ENCODE data around the gene RBM43. TPM values are rescaled to one million over a fixed set of nuclear protein-coding genes. Genes with fewer than 3 reads are reported as not detected.

Gene RBM43
- total and polyA plus RNA-seq, 2 of the 4 experiments (the other 2 are of a cell fraction): 1.6 to 3.6 TPM

DNA sequence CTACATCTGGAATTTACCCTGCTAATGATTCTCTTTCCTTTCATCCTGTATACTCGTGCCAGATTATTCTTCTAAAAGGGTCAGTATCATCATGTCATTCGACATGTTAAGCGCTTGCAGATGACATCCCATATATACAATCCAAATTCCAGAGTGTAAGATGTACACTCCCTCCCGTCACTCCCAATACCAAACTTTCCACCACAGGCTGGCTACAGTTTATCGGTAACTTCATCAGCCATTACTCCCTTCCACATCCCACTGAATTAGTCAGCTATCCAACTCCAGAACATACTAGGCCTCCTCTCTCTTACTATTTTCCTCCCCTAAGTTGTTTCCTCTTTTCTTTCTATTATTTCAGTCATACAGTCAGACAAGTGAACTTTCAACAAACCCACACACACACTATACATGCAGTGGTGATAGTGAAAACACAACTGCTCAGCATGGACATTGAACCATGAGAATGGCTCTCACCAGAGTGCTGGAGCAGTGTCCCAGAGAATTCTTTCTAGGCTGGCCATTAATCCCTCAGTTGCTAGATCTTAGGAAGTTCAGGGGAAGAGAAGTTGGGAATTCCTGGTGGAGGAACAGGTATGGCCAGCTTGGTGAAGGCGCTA lies 38.4 kb upstream of the RBM43 start:
- Histone ChIP-seq H3K9ac (ENCODE audit: low read depth, low read length) (no peak overlapping the region), H4K91ac (ENCODE audit: insufficient read depth, low read depth, low read length) (no peak overlapping the region), H2BK15ac (ENCODE audit: low read depth, low read length) (0 out of 3 replicates have a peak overlapping the region, but pooled peaks have one; percentile 21), H3K4me2 (ENCODE audit: low read depth, low read length) (no peak overlapping the region), H3K36me3 (ENCODE audit: control insufficient read depth, insufficient read depth, low read length) (no peaks in the 10 kb centered on the region), H3K14ac (replicated peaks; ENCODE audit: low read depth, low read length) (peak overlapping the region; percentile 78; the same call in 1 of the 2 replicates), H4K5ac (ENCODE audit: low read depth, low read length) (no peak overlapping the region), H3K9me3 (ENCODE audit: control insufficient read depth, insufficient read depth, low read length) (no peaks in the 10 kb centered on the region), H3K23ac (ENCODE audit: low read depth, low read length) (no peak overlapping the region), H4K8ac (ENCODE audit: low read depth in 2 of 2, low read length in 2 of 2) (0 out of 4 replicates have a peak overlapping the region, but pooled peaks of 1 of the 2 experiments have one; percentile 37), H4K20me1 (ENCODE audit: insufficient read depth, low read length) (no peaks in the 10 kb centered on the region), H3K27ac (ENCODE audit: insufficient read depth, low read length) (no peak overlapping the region), H3K4me1 (ENCODE audit: control insufficient read depth, insufficient read depth, low read length) (peaks cover 6% of the 10 kb centered on the region), H3K4me3 (ENCODE audit: insufficient read depth, low read depth, low read length) (no peak overlapping the region), H2AK5ac (ENCODE audit: low read depth, low read length) (no peak overlapping the region), H3K9me1 (ENCODE audit: insufficient read depth, low read length) (peaks cover 5% of the 10 kb centered on the region; the same call in 1 of the 2 replicates), H2AFZ (replicated peaks; ENCODE audit: low read length, poor library complexity) (no peak overlapping the region), H3K18ac (ENCODE audit: low read depth, low read length) (no peak overlapping the region), H3K79me1 (ENCODE audit: low read depth in 1 of 2, low read length in 2 of 2) (no peaks in the 10 kb centered on the region), H3K4ac (ENCODE audit: low read depth, low read length) (no peak overlapping the region), H2AK9ac (replicated peaks; ENCODE audit: low read depth, low read length, poor library complexity) (peak overlapping the region; percentile 29), H2BK120ac (ENCODE audit: low read depth, low read length) (no peak overlapping the region), H3K27me3 (ENCODE audit: control insufficient read depth, insufficient read depth, low read length) (no peaks in the 10 kb centered on the region), H2BK20ac (ENCODE audit: low read depth, low read length) (0 out of 2 replicates have a peak overlapping the region, but pooled peaks have one; percentile 23), H3K56ac (ENCODE audit: extremely low read depth, insufficient read depth, low read length) (no peak overlapping the region), H2BK5ac (ENCODE audit: low read depth, low read length, poor library complexity, severe bottlenecking) (no peak overlapping the region)
- intact Hi-C loops (cut with micrococcal nuclease) (no loop called here), dilution Hi-C loops (cut with HindIII; ENCODE audit: low sequenced_read_pairs, unreplicated experiment) (no loop called here), in situ Hi-C loops (cut with MboI; ENCODE audit: low sequenced_read_pairs) (loop anchor here (10.0 kb wide), 1 partner anchor 115 kb away; no protein-coding TSS in a partner anchor)
- 46% methylated on average over 4 of the region's 6 CpGs; no CpG with 5 or more reads in 1 of the 2 experiments for WGBS, 2 experiments (ENCODE audit: extremely low coverage in 2 of 2, insufficient read length in 1 of 2)
- ChIA-PET CTCF (no interaction called here), POLR2A (ENCODE audit: unreplicated experiment) (no interaction called here)
- BruUV-seq (replicated peaks): no TSS peak
- DNase-seq (peak; percentile 12), ATAC-seq (ENCODE audit: low read depth) (no peak)
- no peak for TF ChIP-seq RCOR1 (IDR thresholded peaks at IDR 0.05; ENCODE audit: insufficient replicate concordance, low read length)
- no peak for TF ChIP-seq FOS (IDR thresholded peaks at IDR 0.05; ENCODE audit: low read depth, low read length)
- TF ChIP-seq MAZ (IDR thresholded peaks at IDR 0.05; ENCODE audit: borderline replicate concordance, low read depth, low read length): no peak
- TF ChIP-seq SMC3 (IDR thresholded peaks at IDR 0.05; ENCODE audit: low read depth, low read length): no peak
- TF ChIP-seq NFE2L2 (IDR thresholded peaks at IDR 0.05; ENCODE audit: low read depth, low read length): no peak
- no peak for TF ChIP-seq POLR2A (IDR thresholded peaks at IDR 0.05; ENCODE audit: low read depth, low read length)
- no peak for TF ChIP-seq CHD1 (IDR thresholded peaks at IDR 0.05; ENCODE audit: low read depth, low read length)
- TF ChIP-seq ELK1 (IDR thresholded peaks at IDR 0.05; ENCODE audit: borderline replicate concordance, low read depth, low read length): no peak
- TF ChIP-seq BHLHE40 (IDR thresholded peaks at IDR 0.05; ENCODE audit: low read depth, low read length): no peak
- no peak for TF ChIP-seq RAD21 (IDR thresholded peaks at IDR 0.05; ENCODE audit: low read length)
- TF ChIP-seq USF2 (IDR thresholded peaks at IDR 0.05; ENCODE audit: low read depth, low read length): no peak
- no peak for TF ChIP-seq MXI1 (IDR thresholded peaks at IDR 0.05; ENCODE audit: borderline replicate concordance, low read depth, low read length)
- no peak for TF ChIP-seq RFX5 (IDR thresholded peaks at IDR 0.05; ENCODE audit: low read depth, low read length)
- TF ChIP-seq, protein P1, sequence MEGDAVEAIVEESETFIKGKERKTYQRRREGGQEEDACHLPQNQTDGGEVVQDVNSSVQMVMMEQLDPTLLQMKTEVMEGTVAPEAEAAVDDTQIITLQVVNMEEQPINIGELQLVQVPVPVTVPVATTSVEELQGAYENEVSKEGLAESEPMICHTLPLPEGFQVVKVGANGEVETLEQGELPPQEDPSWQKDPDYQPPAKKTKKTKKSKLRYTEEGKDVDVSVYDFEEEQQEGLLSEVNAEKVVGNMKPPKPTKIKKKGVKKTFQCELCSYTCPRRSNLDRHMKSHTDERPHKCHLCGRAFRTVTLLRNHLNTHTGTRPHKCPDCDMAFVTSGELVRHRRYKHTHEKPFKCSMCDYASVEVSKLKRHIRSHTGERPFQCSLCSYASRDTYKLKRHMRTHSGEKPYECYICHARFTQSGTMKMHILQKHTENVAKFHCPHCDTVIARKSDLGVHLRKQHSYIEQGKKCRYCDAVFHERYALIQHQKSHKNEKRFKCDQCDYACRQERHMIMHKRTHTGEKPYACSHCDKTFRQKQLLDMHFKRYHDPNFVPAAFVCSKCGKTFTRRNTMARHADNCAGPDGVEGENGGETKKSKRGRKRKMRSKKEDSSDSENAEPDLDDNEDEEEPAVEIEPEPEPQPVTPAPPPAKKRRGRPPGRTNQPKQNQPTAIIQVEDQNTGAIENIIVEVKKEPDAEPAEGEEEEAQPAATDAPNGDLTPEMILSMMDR (conservative IDR thresholded peaks at IDR 0.05; ENCODE audit: low read depth, low read length): no peak
